ENCODE results near the gene RDH11.

Gene RDH11

GRCh38 chr14:67650694-67651093 lies 44.9 kb downstream of the RDH11 start:
- in situ Hi-C loops (cut with HindIII; ENCODE audit: low sequenced_read_pairs): no loop called here

GRCh38 chr14:67650151-67650550 lies 45.4 kb downstream of the RDH11 start:
- in situ Hi-C loops (cut with HindIII; ENCODE audit: low sequenced_read_pairs): no loop called here

- in situ Hi-C loops (cut with HindIII; ENCODE audit: low sequenced_read_pairs): no loop called here
Measured at GRCh38 chr14:67646131-67646530, 49.4 kb downstream of the RDH11 start.

GRCh38 chr14:67645414-67645813 lies 50.1 kb downstream of the RDH11 start:
- in situ Hi-C loops (cut with HindIII; ENCODE audit: low sequenced_read_pairs): no loop called here

GRCh38 chr14:67644428-67644827 lies 51.1 kb downstream of the RDH11 start:
- in situ Hi-C loops (cut with HindIII; ENCODE audit: low sequenced_read_pairs): no loop called here

GRCh38 chr14:67643713-67644112 lies 51.9 kb downstream of the RDH11 start:
- in situ Hi-C loops (cut with HindIII; ENCODE audit: low sequenced_read_pairs): no loop called here

- in situ Hi-C loops (cut with HindIII; ENCODE audit: low sequenced_read_pairs): no loop called here
Measured at GRCh38 chr14:67641902-67642749, 53.4 kb downstream of the RDH11 start.

- in situ Hi-C loops (cut with HindIII; ENCODE audit: low sequenced_read_pairs): no loop called here
Measured at GRCh38 chr14:67641480-67641879, 54.1 kb downstream of the RDH11 start.

GRCh38 chr14:67638642-67639041 lies 56.9 kb downstream of the RDH11 start:
- in situ Hi-C loops (cut with HindIII; ENCODE audit: low sequenced_read_pairs): no loop called here

- in situ Hi-C loops (cut with HindIII; ENCODE audit: low sequenced_read_pairs): no loop called here
Measured at GRCh38 chr14:67636361-67636919, 59.1 kb downstream of the RDH11 start.

GRCh38 chr14:67633451-67634147 lies 62.0 kb downstream of the RDH11 start:
- in situ Hi-C loops (cut with HindIII; ENCODE audit: low sequenced_read_pairs): no loop called here

- in situ Hi-C loops (cut with HindIII; ENCODE audit: low sequenced_read_pairs): no loop called here
Measured at GRCh38 chr14:67630938-67631337, 64.6 kb downstream of the RDH11 start.

- in situ Hi-C loops (cut with HindIII; ENCODE audit: low sequenced_read_pairs): no loop called here
Measured at GRCh38 chr14:67630186-67630585, 65.4 kb downstream of the RDH11 start.

GRCh38 chr14:67627519-67627918 lies 68.0 kb downstream of the RDH11 start:
- in situ Hi-C loops (cut with HindIII; ENCODE audit: low sequenced_read_pairs): no loop called here

Data from DLD1 (cell line).